B cell (primary cell): ENCODE results near the gene SP3. TPM values are rescaled to one million over a fixed set of nuclear protein-coding genes. Genes with fewer than 3 reads are reported as not detected.

Source experiments
- ATAC-seq: fragments of 200-7000 bp; cut with Tn5 transposase; one replicate; pipeline ENCODE4 v1.10.0; 2021; ENCODE audit warnings: low read depth, mild to moderate bottlenecking, moderate number of reproducible peaks, moderate library complexity
- CTCF ChIA-PET: fragments of 350-600 bp; sonication (Branson Sonifier 250); formaldehyde crosslinking; loops from one replicate; lab custom pipeline; 2021; ENCODE audit warnings: antibody characterized with exemption, inconsistent platforms; lab: Charles Lee
- POLR2A ChIA-PET: fragments of 350-600 bp; sonication (Branson Sonifier 250); formaldehyde crosslinking; loops from one replicate; lab custom pipeline; 2021; ENCODE audit warnings: antibody characterized with exemption; lab: Charles Lee
- DNase-seq: peaks from one replicate; pipeline ENCODE4 v3.0.0; 2013
- H2AFZ ChIP-seq: 2 replicates; pipeline ENCODE4 v1.6.1; 2012; ENCODE audit warnings: mild to moderate bottlenecking, low read depth, low read length; ENCODE audit not compliant: insufficient read depth, poor library complexity, severe bottlenecking
- H3K27ac ChIP-seq, 2 donors: 1 replicate in 1 of 2; 2 replicates in 1 of 2; pipeline ENCODE4 v1.5.1; 2012 to 2013; ENCODE audit warnings: low read length in 2 of 2, mild to moderate bottlenecking in 2 of 2, moderate library complexity in 1 of 2
- H3K27me3 ChIP-seq, 4 experiments: fragments of 200-600 bp in 1 of 4; sonication (generic) in 1 of 4; replicated peaks in 1 of 4; 1 replicate in 2 of 4; 2 replicates in 2 of 4; pipeline versions ENCODE4 v1.6.1 to v1.7.0; 2013 to 2016; ENCODE audit warnings: low read length in 3 of 4, mild to moderate bottlenecking in 2 of 4, mixed read lengths in 1 of 4, moderate library complexity in 1 of 4; ENCODE audit not compliant: insufficient read depth in 4 of 4, control insufficient read depth in 3 of 4; ENCODE audit errors: control extremely low read depth in 1 of 4
- H3K36me3 ChIP-seq, 2 experiments: replicated peaks in 1 of 2; 1 replicate in 1 of 2; 2 replicates in 1 of 2; pipeline versions ENCODE4 v1.6.1 to v1.7.1; 2013; ENCODE audit warnings: low read length in 1 of 2; ENCODE audit not compliant: insufficient read depth in 2 of 2, control insufficient read depth in 1 of 2; ENCODE audit errors: control extremely low read depth in 1 of 2, extremely low read depth in 1 of 2
- H3K4me1 ChIP-seq, 2 donors: fragments of 200-600 bp in 1 of 2; sonication (generic) in 1 of 2; 1 replicate in 1 of 2; 2 replicates in 1 of 2; pipeline versions ENCODE4 v1.5.1 to v1.6.1; 2013 to 2017; ENCODE audit warnings: low read length in 2 of 2; ENCODE audit not compliant: control insufficient read depth in 2 of 2, insufficient read depth in 2 of 2
- H3K4me2 ChIP-seq: replicated peaks from 2 replicates; pipeline ENCODE3; 2012; ENCODE audit warnings: mild to moderate bottlenecking, low read depth, low read length; ENCODE audit not compliant: poor library complexity, severe bottlenecking
- H3K4me3 ChIP-seq, 5 experiments: fragments of 200-600 bp in 1 of 5; sonication (generic) in 1 of 5; 1 replicate in 3 of 5; 2 replicates in 2 of 5; pipeline versions ENCODE4 v1.5.1 to v1.7.0; 2011 to 2016; ENCODE audit warnings: low read length in 4 of 5, mild to moderate bottlenecking in 4 of 5, low read depth in 2 of 5, control low read depth in 1 of 5, moderate library complexity in 1 of 5; ENCODE audit not compliant: insufficient read depth in 1 of 5; ENCODE audit errors: control extremely low read depth in 1 of 5, extremely low read depth in 1 of 5
- H3K79me2 ChIP-seq: fragments of 200-600 bp; sonication (generic); one replicate; pipeline ENCODE4 v1.6.0; 2016; ENCODE audit warnings: low read length; ENCODE audit not compliant: control insufficient read depth, insufficient read depth
- H3K9ac ChIP-seq: fragments of 200-600 bp; sonication (generic); 2 replicates; pipeline ENCODE4 v1.6.1; 2017; ENCODE audit warnings: mild to moderate bottlenecking, low read length, moderate library complexity
- H3K9me3 ChIP-seq, 3 donors: one replicate each; pipeline versions ENCODE4 v1.6.1 to v1.7.1; 2013; ENCODE audit warnings: low read length in 2 of 3; ENCODE audit not compliant: control insufficient read depth in 2 of 3, insufficient read depth in 1 of 3; ENCODE audit errors: control extremely low read depth in 1 of 3
- H4K20me1 ChIP-seq: 2 replicates; pipeline ENCODE4 v1.6.0; 2012; ENCODE audit warnings: mild to moderate bottlenecking, low read length; ENCODE audit not compliant: insufficient read depth, control insufficient read depth, poor library complexity, severe bottlenecking
- H3K27ac Mint-ChIP-seq: one replicate; pipeline ENCODE4 v1.8.0; 2021; ENCODE audit warnings: mixed read lengths
- H3K27me3 Mint-ChIP-seq: one replicate; pipeline ENCODE4 v1.8.0; 2021; ENCODE audit warnings: mixed read lengths
- H3K4me1 Mint-ChIP-seq: one replicate; pipeline ENCODE4 v1.8.0; 2021; ENCODE audit warnings: mixed read lengths
- H3K4me3 Mint-ChIP-seq: one replicate; pipeline ENCODE4 v1.8.0; 2021; ENCODE audit warnings: mixed read lengths
- H3K9me3 Mint-ChIP-seq: one replicate; pipeline ENCODE4 v1.8.0; 2022; ENCODE audit warnings: mixed read lengths; ENCODE audit not compliant: insufficient read depth
- CTCF ChIP-seq: fragments of 200-600 bp; IDR thresholded peaks from one replicate; pipeline ENCODE4 v1.8.0; 2022; ENCODE audit warnings: antibody characterized with exemption, mild to moderate bottlenecking
- EZH2 ChIP-seq: IDR thresholded peaks from 2 replicates; pipeline ENCODE4 v1.6.1; 2012; ENCODE audit warnings: borderline replicate concordance, low read depth, mild to moderate bottlenecking, moderate library complexity, low read length; ENCODE audit not compliant: insufficient read depth, poor library complexity, severe bottlenecking
- WGBS: methylation state at CpG from one replicate; pipeline ENCODE4 v1.1.5; 2013; ENCODE audit warnings: missing lambda C conversion rate; ENCODE audit not compliant: insufficient coverage; 5-methylcytosine and 5-hydroxymethylcytosine counted together
- intact Hi-C: fragments of 100-400 bp; cut with micrococcal nuclease; formaldehyde crosslinking; loops from one replicate; pipeline ENCODE4 v1.10.0; 2022
- polyA plus RNA-seq: library from polyadenylated mRNA; depleted of rRNA; stranded (reverse); fragments of >200 nt; gene quantifications from 2 replicates; pipeline ENCODE4 v1.2.3, GENCODE V29; 2012
- total RNA-seq, 2 donors: library from RNA; stranded (reverse); fragments of 120-200 nt in 1 of 2; gene quantifications; 1 replicate in 1 of 2; 2 replicates in 1 of 2; pipeline versions ENCODE4 v1.2.3 to v1.2.4, GENCODE V29; 2013 to 2022

SP3 gene
- total and polyA plus RNA-seq, 2 donors (not counting 1 experiment from before 2014, with no cell fraction given) = 31.9 to 152 TPM

- H3K4me2 ChIP-seq = peak overlapping the region; percentile 80
Measured at GRCh38 chr2:174013315-174013751, 48.2 kb upstream of the SP3 start.

More at GRCh38 chr2:174013315-174013751, 48.2 kb upstream of the SP3 start:
- peaks cover 0 to 2% (median 0%) of the 10 kb centered on the region in 4 experiments for H3K27me3 ChIP-seq
- no peaks in the 10 kb centered on the region for H3K79me2 ChIP-seq
- ChIA-PET CTCF (interaction anchor here (1.4 to 1.7 kb wide), 3 partner anchors 25 to 43 kb away, joined by 4 to 5 read pairs (median 4); no protein-coding TSS in a partner anchor), POLR2A (interaction anchor here (0.6 kb wide), 1 partner anchor 22 kb away, joined by 8 read pairs; no protein-coding TSS in a partner anchor)
- peak overlapping the region in 2 of 5 experiments; percentile 55 to 60 for H3K4me3 ChIP-seq
- H3K4me1 ChIP-seq = peaks cover 4 to 13% of the 10 kb centered on the region in 2 donors
- ATAC-seq = no peak
- no peaks in the 10 kb centered on the region for H4K20me1 ChIP-seq
- Mint-ChIP-seq H3K9me3 (no peaks in the 10 kb centered on the region), H3K4me1 (peaks cover 13% of the 10 kb centered on the region), H3K27me3 (peaks cover 5% of the 10 kb centered on the region), H3K27ac (no peak overlapping the region), H3K4me3 (peak overlapping the region; percentile 75)
- peaks cover 0 to 7% (median 0%) of the 10 kb centered on the region in 3 donors for H3K9me3 ChIP-seq
- peak overlapping the region; percentile 66 for H3K9ac ChIP-seq
- intact Hi-C loops = loop anchor here (2.0 kb wide), 1 partner anchor 15 kb away; no protein-coding TSS in a partner anchor
- no peak for TF ChIP-seq EZH2
- TF ChIP-seq CTCF = no peak
- peak overlapping the region; percentile 97 for H2AFZ ChIP-seq
- no peak overlapping the region for H3K27ac ChIP-seq
- no peaks in the 10 kb centered on the region for H3K36me3 ChIP-seq
- DNase-seq = no peak
- 88% methylated on average over 17 of the region's 17 CpGs for WGBS
